DND-41 (cell line): ENCODE measurements around the gene KRTAP4-11.

ENCODE experiments used
- EZH2 ChIP-seq: IDR thresholded peaks from 3 replicates; pipeline ENCODE4 v1.6.1; 2012; ENCODE audit warnings: borderline replicate concordance, low read depth, mild to moderate bottlenecking, moderate library complexity, low read length, inconsistent platforms; ENCODE audit not compliant: severe bottlenecking
- TF ChIP-seq, protein P1 (sequence below): IDR thresholded peaks from 2 replicates; pipeline ENCODE4 v1.5.1; 2012; ENCODE audit warnings: borderline replicate concordance, low read length, moderate library complexity, mild to moderate bottlenecking; ENCODE audit not compliant: poor library complexity, severe bottlenecking; ENCODE audit errors: extremely low read depth

GRCh38 chr17:41098042-41098441, 20.1 kb downstream of the KRTAP4-11 start, which contains the start of gene KRTAP4-8:
- TF ChIP-seq, protein P1, sequence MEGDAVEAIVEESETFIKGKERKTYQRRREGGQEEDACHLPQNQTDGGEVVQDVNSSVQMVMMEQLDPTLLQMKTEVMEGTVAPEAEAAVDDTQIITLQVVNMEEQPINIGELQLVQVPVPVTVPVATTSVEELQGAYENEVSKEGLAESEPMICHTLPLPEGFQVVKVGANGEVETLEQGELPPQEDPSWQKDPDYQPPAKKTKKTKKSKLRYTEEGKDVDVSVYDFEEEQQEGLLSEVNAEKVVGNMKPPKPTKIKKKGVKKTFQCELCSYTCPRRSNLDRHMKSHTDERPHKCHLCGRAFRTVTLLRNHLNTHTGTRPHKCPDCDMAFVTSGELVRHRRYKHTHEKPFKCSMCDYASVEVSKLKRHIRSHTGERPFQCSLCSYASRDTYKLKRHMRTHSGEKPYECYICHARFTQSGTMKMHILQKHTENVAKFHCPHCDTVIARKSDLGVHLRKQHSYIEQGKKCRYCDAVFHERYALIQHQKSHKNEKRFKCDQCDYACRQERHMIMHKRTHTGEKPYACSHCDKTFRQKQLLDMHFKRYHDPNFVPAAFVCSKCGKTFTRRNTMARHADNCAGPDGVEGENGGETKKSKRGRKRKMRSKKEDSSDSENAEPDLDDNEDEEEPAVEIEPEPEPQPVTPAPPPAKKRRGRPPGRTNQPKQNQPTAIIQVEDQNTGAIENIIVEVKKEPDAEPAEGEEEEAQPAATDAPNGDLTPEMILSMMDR: no peak
- no peak for TF ChIP-seq EZH2
